Epithelial cell of proximal tubule (primary cell): ENCODE measurements around the gene FMNL2. TPM values are rescaled to one million over a fixed set of nuclear protein-coding genes. Genes with fewer than 3 reads are reported as not detected.

Experiments
- DNase-seq: peaks from one replicate; pipeline ENCODE4 v3.0.0-alpha.2; 2011; ENCODE audit warnings: low read depth
- H3K4me3 ChIP-seq: 2 replicates; pipeline ENCODE4 v1.5.1; 2011; ENCODE audit warnings: low read depth, mild to moderate bottlenecking, low read length
- CTCF ChIP-seq: conservative IDR thresholded peaks from 2 replicates; pipeline ENCODE4 v1.5.1; 2012; ENCODE audit warnings: low read depth, mild to moderate bottlenecking, low read length
- total RNA-seq: library from RNA; depleted of rRNA; stranded (reverse); fragments of >200 nt; gene quantifications from 2 replicates; pipeline ENCODE4 v1.2.3, GENCODE V29; 2015

The FMNL2 gene
- total RNA-seq, 1 donor from 2014 or later = 29.7 TPM

GRCh38 chr2:152355409-152355831 is 20.4 kb downstream of the FMNL2 start:
- DNase-seq = no peak
- H3K4me3 ChIP-seq = no peak overlapping the region

GRCh38 chr2:152359573-152360363 is 24.8 kb downstream of the FMNL2 start:
- no peak for TF ChIP-seq CTCF
- DNase-seq = no peak
- H3K4me3 ChIP-seq = no peak overlapping the region

More at GRCh38 chr2:152355409-152355831, 20.4 kb downstream of the FMNL2 start:
- TF ChIP-seq CTCF = no peak

- no peak for DNase-seq
- H3K4me3 ChIP-seq = no peak overlapping the region
- TF ChIP-seq CTCF = no peak
Observed at GRCh38 chr2:152363936-152364335, 29.0 kb downstream of the FMNL2 start.

GRCh38 chr2:152367547-152368390 is 32.8 kb downstream of the FMNL2 start:
- TF ChIP-seq CTCF = no peak
- H3K4me3 ChIP-seq = no peak overlapping the region
- DNase-seq = no peak

- peak; percentile 53 for DNase-seq
- H3K4me3 ChIP-seq = no peak overlapping the region
- TF ChIP-seq CTCF = no peak
Observed at GRCh38 chr2:152369176-152369860, 34.3 kb downstream of the FMNL2 start.

- H3K4me3 ChIP-seq = no peak overlapping the region
- DNase-seq = no peak
- no peak for TF ChIP-seq CTCF
Observed at GRCh38 chr2:152370783-152371182, 35.8 kb downstream of the FMNL2 start.
